ENCODE measurements around the gene YBX2.

YBX2 gene

GRCh38 chr17:7243453-7243729 lies 51.0 kb downstream of the YBX2 start:
- DNase-seq (ENCODE audit: low spot score), result no peak

- DNase-seq (ENCODE audit: low spot score), result peak; percentile 94
Observed at GRCh38 chr17:7242717-7243452, 51.6 kb downstream of the YBX2 start.

GRCh38 chr17:7241783-7242716 lies 52.4 kb downstream of the YBX2 start, which contains the start of gene GABARAP:
Gene GABARAP, minus strand, starts transcription at chr17:7242449. Its CDS starts 119 bp downstream, at chr17:7242330.
- DNase-seq (ENCODE audit: low spot score), result peak; percentile 94

DNA sequence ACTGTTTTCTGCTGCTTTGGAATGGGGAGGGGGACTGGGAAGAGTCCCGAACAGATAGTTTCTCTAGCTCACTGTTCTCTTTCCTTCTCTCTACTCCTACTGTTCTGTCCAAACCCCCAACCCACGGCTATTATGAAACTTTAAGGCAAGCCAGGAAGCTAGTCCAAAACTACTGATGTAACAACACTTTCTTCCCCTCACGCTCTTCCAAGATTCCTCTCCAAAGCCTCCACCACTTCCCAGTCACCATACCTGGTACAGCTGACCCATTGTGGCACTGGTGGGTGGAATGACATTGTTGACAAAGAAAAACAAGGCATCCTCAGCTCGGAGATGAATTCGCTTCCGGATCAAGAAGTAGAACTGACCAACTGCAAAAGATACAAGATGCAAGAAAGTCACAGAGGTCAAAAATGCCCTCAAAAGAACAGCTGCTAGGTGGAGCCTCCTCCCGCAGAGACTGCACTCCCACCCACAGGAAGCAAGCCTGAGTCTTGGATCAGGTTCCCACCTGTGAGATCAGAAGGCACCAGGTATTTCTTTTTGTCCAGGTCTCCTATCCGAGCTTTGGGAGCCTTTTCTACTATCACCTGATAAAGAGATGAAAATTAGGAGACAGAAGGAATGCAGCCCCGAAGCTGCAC lies 53.2 kb downstream of the YBX2 start:
- DNase-seq (ENCODE audit: low spot score), result no peak

GRCh38 chr17:7240375-7240774 lies 54.1 kb downstream of the YBX2 start:
- DNase-seq (ENCODE audit: low spot score), result no peak

DNA sequence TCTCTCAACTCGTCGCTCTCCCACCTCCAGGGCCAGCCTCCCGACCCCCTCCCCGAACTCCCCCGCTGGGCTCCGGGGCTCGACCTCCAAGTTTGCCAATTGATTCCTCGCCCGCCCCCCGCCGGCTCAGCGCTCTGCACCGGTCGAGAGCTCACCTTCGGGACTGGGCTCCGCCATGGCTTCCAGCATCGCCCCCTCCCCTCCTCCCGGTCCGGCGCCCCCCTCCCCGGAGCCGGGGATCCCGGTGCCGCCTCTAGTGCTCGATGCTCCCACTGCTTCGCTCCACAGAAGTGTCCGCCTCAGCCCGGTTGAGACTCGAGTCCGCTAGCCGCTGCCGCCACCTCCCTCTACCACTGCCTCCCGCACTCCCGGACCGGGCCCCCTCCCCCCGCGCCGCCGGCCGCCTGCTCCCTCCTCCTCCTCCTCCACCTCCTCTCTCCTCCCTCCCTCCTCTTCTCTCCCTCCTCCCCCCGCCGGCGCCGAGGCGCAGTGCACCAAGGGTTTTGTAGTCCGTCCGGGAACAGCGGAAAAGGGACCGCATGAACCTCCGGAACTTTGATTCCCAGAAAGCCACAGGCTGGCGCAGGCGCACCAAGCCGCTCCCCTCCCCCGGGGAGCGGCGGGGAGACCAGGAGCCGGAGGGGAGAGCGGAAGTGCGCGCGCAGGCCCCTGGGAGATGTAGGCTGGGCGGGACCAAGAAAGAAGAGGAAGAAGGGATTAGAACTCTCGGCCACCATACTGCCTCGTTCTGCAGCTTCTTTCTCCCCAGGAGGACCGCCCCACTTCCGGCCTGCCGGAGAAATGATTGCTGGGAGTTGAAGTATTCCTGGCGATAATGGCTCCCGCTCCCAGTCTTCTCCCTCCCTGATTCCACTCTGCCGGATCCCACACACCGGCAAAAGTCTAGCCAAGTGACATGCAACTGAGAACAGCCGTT lies 55.1 kb downstream of the YBX2 start, which contains the start of gene PHF23:
Gene PHF23 (minus strand): TSS at position 367 of the 937 bp plus-strand sequence. CDS start 178 bp downstream, at position 189.
- peak; percentile 99 for DNase-seq (ENCODE audit: low spot score)

DNA sequence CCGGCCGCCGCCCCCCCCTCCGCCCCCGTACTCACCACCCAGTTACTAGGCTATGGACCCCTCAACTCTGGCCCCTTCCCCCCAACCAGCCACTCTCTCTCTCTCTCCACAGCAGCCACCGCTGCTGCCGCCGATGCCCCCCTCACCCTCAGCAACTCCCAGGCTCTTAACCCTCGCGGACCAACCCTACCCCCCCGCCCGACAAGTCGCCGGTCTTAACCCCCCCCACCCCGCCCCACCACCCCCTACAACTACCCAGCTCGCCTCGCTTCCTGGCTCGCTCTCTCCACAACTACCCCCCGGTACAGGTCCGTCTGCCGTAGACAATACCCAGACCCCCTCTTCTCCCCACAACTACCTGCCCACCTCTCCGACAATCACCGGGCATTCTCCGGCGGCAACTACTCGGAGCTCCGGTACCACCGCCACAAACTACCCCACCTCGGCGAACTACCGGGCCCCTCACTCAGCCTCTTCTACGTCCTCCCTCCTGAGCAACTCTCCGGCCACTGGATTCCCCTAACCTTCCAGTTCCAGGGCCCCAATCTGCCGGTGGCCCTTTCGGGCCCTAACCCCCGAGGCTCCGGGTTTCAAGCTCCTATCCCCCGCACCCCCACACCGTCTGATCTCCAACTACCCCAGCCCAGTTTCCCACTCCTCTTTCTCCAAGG lies 55.9 kb downstream of the YBX2 start:
- no peak for DNase-seq (ENCODE audit: low spot score)
